ENCODE data around the gene ZBTB17.

GRCh38 chr1:15988856-15989736 is 13.2 kb upstream of the ZBTB17 start:
- TF ChIP-seq CTCF (IDR thresholded peaks at IDR 0.05) (no peak), POLR2A (IDR thresholded peaks at IDR 0.05) (no peak)
